ENCODE measurements around the gene CCDC38. TPM values are rescaled to one million over a fixed set of nuclear protein-coding genes. Genes with fewer than 3 reads are reported as not detected.
"Not testable (repeated sequence)": the region's sequence is repeated elsewhere in the genome, so short reads cannot be mapped to it uniquely, and the experiment has no call there.

CCDC38 gene
- not detected for total RNA-seq
- long read RNA-seq: 0 reads

DNA sequence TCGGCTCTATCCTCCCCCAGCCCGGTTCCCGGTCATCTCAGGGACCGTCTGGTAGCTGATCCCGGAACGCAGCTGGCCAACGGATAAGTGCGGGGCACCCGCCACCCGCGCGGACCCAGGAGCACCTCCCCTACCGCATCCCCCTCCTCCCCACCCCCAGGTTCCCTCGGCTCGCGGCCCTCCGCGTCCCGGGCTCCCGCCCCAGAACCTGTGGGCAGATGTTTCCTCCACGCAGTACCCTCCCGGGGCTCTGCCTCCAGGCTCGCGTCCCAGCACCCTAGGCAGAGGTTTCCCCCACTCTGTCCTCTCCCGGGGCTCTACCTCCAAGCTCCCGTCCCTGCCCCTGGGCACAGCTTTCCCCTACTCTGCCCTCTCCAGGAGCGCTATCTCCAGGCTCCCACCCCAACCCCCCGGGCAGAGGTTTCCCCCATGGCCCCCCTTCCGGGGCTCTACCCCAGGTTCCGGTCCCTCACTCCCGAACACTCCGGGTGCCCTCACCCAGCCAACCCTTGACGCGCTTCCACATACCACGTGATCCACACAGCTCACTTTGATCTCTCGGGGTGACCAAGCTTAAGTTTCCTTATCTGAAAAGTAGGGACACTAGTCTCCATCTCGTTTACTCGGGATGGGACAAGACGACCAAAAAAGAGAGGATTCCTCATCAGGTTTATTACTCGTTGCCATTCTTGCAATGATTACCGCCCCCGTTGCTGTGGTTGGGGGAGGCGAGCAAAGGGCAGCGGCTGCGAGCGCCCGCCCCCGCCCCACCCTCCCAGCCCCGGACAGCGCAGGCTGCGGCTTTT lies at the start of gene CCDC38:
CCDC38 (minus strand) TSS at position 91 of the 806 bp plus-strand sequence. CDS start 6,105 bp downstream, outside the sequence.
- intact Hi-C loops (cut with DNase I): no loop called here
- ATAC-seq: peak; percentile 97
- peak; percentile 86 for DNase-seq (ENCODE audit: missing footprints)

DNA sequence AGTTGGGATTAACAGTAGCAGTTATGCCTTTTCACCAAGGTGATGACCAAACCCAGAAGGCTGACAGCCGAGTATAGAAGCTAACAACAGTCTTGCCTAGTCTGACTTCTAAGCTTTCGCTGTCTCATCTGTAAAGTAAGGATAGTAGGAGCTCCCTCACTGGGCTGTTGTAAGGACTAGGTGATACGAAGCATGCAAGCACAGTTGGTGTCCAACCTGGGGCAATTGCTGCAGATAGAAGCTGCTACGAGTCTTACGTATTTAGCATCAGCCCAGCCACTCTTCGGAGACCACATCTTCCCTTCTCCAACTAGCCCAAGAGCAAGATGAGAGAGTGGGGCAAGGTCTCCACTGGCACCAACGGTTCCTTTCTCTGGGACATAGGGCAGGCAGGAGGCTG lies 47.7 kb upstream of the CCDC38 start:
- ATAC-seq (no peak), DNase-seq (ENCODE audit: missing footprints) (no peak)
- intact Hi-C loops (cut with DNase I): no loop called here

DNA sequence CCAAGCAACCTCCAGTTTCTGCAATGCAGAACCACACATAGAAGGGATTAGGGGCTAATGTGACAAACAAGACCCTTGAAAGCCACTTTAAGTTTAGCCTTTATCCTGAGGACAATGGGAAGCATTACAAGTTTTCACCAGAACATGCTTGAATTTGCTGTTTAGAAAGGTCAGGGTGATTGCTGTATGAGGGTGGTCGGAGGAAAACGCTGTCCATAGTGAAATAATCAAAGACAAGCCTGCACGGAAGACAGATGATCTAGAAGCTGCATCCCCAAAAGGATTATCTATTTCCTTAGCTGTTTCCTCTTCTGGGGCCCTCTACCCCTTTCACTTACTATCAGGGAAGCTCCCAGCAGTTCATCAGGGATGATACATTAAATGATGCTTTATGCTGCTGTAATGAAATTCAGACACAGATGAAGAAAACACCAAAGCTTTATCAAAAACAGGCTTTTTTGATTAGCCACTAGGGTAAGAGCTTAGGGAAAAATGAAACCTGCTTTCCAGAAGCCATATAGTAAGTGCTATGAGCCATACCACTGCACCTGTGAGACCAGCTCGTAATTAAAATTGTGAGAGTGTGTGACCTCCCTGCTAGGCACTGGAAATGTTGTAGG lies 47.2 kb upstream of the CCDC38 start:
- DNase-seq (ENCODE audit: missing footprints) (no peak), ATAC-seq (no peak)
- intact Hi-C loops (cut with DNase I): no loop called here

DNA sequence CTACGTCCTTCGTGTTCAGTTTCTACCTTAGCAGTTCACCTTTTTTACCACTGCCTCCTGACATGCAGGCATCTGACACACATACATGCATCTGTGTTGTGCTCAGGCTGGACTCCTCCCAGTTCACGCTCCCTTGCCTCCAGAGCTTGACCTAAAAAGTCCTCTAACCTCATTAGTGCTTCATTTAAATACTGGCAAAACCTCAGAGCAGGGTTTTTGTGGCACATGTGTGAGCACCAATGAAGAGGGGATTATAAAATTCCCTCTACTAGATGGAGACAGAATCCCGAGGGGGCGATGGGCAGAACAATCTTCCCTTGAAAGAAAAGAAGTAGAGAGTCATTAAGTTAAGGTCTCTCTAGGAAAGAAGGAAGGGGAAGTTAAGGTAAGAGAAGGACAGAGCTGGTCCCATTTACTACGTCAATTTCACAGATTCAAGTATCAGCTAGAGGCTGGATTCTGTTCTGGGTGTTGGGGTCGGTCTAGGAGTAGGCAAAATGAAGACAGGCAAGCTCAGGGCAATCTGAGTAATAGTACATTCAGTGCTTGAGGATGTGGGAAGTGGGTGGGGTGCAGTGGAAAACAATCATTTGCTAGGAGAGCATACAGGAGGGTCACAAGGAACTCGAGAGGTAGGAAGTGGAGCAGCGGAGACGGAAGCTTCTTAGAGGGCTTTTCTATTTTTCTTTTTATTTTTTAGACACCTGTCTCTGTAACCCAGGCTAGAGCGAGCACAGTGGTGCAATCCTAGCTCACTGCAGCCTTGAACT lies 46.3 kb upstream of the CCDC38 start:
- DNase-seq (ENCODE audit: missing footprints): no peak
- no peak for ATAC-seq
- intact Hi-C loops (cut with DNase I): no loop called here

DNA sequence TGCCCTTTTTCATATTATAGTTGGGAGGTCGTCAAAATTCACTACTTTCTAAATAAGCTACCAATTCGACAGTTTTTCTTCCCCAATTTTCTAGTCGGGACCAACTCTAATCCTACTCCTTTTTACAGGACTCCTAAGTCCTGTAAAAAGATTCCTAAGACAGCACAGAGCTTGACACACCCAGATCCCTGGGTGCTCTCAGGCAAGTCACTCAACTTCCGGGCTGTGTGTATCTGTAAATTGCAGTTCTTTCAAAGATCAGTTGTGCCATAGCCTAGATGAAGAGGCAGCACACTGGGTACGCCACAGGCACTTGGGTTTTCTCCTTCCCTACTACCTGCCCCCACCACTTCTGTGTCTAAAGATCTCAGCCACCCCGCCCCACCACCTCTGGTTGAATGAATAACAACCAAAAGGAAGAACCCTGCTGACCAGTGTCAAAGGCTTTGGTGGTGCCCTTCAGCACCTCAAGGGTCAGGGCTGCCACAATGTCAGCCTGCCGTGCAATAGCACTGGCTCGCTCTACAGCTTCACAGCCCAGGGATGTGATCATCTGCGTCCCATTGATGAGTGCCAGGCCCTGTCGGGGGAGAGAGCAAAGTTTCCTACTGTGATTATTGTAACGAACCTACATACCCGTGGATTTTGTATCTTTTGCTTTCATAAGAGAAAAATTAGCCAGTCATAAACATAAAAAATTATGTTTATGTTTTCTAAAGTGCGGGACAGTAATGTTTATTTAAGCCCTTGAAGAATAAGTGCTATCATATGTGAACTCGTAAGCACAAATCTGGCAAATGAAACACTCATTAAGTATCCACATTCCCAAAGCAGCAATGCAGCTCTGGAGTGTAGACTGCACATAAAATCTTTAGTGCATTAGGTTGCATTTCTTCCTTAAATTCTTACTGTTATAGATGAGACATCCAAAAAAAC lies 44.5 kb upstream of the CCDC38 start:
- ATAC-seq (no peak), DNase-seq (ENCODE audit: missing footprints) (no peak)
- intact Hi-C loops (cut with DNase I): no loop called here

DNA sequence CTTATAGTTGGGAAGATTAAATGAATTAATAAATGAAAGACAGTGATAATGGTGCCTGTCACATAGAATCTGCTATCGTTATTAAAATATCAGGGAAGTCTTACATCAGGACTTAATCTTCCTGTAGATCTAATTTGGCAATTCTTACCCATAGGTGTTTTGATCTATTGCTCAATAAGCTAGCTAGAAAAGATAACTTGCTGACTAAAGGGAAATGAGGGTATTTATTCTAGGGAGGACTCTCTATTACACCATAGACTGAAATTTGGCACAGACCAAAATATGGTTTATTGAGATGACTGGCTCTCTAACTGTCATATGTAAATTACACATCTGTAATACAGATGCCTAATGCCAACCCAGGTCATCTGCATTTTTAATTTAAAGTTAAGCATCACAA lies 42.3 kb upstream of the CCDC38 start:
- ATAC-seq (no peak), DNase-seq (ENCODE audit: missing footprints) (no peak)
- intact Hi-C loops (cut with DNase I): no loop called here

DNA sequence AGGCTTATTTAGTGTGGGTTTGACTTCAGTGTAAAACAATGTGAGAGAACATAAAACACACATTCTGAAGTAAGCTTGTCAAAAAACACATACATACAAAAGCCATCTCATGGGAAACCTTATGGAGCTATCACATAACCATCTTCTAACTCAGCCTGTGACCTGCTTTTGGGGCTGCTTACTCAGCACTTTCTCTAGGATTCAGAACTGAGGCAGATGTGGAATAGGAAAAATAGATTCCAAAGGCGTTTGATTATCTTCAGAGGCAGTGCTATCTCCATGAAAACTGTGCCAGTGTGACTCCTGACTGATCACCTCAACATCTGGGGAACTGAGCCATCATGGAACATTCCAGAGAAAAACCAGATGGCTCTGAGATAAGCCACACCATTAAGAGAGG lies 40.2 kb upstream of the CCDC38 start:
- DNase-seq (ENCODE audit: missing footprints): no peak
- ATAC-seq: no peak
- intact Hi-C loops (cut with DNase I): no loop called here

DNA sequence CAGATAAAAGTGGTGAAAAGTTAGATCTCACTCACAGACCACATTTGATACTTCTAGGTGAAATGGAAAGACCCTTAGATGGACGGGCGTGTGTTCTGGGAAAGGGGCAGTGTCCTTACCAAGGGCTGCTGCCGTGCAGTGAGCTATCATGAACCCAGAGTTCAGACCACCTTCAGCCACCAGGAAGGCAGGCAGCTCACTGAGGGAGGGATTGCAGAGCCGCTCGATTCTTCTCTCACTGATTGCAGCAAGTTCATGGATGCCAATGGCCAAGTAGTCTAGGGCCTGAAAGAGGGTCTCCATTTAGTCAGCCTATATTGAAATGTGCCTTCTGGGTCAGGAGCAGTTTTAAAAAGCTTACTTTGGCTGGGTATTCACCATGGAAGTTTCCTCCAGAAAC lies 38.0 kb upstream of the CCDC38 start:
- no peak for ATAC-seq
- intact Hi-C loops (cut with DNase I): no loop called here
- DNase-seq (ENCODE audit: missing footprints): no peak

DNA sequence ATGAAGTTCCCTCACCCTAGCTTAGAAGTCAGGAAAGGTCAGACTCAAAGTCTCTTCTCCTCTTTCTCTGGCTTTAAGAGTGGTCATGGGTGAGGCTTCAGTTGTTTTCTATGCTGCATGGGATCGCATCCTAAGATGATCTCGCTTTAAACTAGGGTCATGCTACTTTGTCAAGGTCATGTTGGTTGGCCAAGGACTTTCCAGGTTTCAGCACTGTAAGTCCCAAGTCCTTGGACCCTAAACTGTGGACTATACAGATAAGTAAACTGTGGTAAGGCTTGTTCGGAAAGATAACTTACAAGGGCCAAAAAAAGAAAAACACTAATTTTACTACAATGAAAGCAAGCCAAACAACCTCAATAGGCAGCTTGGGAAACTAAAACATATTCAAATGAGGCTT lies 36.4 kb upstream of the CCDC38 start:
- ATAC-seq: no peak
- no peak for DNase-seq (ENCODE audit: missing footprints)
- intact Hi-C loops (cut with DNase I): no loop called here

DNA sequence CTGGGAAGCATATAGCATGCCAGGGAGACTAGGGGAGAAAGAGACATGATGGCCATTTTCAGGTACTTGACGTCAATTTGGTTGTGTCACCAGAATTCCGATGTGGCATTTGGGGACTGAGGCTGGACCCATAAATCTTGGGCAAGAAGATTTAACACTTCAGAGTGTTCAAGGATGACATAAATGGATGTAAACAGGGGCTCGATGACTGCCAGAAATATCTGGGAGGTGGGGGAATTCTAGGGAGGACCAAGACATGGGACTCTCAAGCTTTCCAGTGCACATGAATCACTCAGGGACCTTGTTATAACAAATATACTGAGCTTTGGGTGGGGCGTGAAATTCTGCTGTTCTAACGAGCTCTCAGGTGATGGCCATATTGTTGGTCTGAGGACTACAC lies 35.9 kb upstream of the CCDC38 start:
- DNase-seq (ENCODE audit: missing footprints) (no peak), ATAC-seq (no peak)
- intact Hi-C loops (cut with DNase I): no loop called here

DNA sequence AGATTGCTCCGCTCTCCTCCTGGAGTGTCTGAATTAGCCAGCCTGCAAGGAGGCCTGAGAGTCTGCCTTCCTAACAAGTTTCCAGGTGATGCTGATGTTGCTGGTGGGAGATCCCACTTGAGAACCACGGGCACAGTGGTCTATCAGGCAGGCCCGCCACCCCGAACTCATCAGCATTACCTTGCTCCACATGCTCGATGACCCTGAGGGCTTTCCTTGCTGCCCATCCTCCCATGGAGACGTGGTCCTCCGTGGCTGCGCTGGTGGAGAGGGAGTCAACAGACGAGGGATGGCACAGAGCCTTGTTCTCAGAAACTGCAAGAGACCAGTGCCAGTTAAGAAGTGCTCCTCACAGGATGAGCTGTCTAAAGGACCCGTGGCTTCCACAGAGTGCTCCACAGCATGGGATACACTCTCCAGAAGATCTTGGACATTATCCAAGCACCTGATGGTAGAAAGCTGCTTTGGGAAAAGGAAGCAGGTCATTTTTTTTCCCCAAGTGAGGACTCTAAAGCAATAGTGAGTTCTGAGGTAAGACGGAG lies 35.4 kb upstream of the CCDC38 start:
- intact Hi-C loops (cut with DNase I): no loop called here
- DNase-seq (ENCODE audit: missing footprints) (no peak), ATAC-seq (no peak)

DNA sequence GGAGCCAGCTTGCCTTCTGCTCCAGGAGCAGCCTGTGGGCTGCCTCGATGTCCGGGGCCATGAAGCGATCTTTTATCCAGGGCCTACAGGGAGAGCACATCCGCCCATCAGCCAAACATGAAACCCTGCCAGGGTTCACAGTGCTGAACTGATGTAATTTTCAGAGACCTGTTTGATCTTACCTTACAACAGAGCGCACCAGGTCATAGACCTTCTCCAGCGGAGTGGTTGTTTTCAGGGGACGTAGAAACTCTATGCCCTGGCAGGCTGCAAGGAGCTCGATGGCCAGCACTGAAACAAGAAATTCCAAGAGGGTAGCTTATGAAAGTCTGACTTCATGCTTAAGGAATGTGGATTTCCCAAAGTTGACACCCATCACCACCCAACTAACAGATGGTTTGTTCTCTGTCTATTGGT lies 34.0 kb upstream of the CCDC38 start:
- DNase-seq (ENCODE audit: missing footprints): no peak
- no peak for ATAC-seq
- intact Hi-C loops (cut with DNase I): no loop called here

DNA sequence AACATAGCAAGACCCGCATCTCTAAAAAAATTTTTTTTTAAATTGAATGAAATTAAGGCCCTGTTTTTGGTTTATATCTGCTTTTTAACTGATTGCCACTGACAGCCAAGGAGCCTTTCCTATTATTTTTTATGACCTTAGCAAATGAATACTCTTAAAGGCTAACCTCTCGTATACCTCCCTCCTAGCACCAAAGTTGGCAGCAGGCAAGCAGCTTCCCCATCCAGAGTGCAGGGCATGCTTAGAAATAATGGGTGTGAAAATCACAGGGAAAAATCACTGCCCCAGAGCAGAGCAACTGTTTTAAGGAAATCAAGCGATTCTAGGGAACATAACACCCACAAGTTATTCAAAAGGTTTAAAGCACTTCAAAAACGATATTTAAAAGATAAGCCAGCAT lies 33.1 kb upstream of the CCDC38 start:
- intact Hi-C loops (cut with DNase I): no loop called here
- no peak for DNase-seq (ENCODE audit: missing footprints)

DNA sequence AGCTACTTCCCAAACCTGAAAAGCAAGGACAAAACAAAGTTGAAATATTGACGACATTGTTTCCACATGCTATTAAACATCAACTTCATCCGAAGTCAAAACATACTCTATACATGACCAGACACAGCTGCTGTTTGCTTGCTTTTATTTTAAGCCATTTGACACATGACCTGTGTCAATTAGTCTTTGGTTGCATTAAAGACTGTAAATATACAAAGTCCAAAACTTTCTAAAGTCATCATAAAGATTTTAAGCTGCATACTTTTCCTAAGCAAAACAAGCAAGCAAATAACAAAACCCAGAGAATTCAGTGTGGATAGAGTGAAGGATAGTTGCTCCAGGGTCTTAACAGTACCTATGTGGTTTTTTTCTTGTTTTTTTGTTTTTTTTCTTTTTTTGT lies 31.9 kb upstream of the CCDC38 start:
- DNase-seq (ENCODE audit: missing footprints): no peak
- ATAC-seq: no peak
- intact Hi-C loops (cut with DNase I): no loop called here

More for the DNA sequence above, 33.1 kb upstream of the CCDC38 start:
- ATAC-seq: no peak

DNA sequence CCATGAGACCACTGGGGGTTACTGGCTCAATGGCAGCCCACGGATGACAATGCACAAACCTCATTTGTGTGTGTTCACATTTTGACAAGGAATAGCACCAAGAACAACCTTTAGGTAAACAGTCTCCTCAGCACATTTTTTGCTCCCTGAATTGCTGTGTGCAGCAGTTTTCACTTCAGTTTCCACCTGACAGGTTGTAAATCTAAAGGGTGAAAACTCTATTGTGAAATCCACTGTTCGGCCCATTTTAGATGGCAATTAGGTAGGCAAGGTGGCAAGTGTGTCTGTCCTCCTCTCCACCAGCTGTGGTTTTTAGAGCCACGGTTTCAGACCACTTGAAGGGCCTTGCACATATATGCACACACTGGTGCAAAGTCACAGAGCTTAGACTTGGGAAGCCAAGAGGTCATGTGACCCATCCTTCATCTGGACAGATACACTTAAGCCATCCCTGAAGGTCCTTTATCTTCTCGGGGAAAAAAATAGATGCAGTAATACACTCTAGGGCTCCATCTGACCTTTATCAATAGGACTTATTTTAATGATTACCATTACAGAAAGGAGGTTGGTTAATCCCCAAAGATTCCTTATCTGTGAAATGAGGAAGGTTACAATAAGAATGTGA lies 30.5 kb upstream of the CCDC38 start:
- intact Hi-C loops (cut with DNase I): no loop called here
- DNase-seq (ENCODE audit: missing footprints) (no peak), ATAC-seq (no peak)

DNA sequence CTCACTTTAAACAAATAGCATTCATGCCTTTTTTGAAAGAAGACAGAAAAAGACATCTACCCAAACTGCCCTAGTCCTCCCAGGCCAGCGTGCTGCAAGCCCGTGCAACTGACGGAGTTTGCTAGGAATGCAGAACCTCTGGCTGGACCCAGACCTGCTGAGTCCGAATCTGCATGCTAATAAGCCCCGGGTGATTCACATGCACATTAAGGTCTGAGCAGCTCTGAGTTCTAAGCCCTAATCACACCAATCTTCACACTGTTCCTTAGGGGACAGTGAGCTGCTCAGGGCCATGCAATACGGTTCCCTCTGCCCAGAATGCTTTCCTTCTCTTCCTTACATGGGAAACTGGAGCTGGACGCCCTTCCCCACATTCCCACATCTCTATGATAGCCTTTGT lies 28.5 kb upstream of the CCDC38 start:
- no peak for DNase-seq (ENCODE audit: missing footprints)
- intact Hi-C loops (cut with DNase I): no loop called here
- no peak for ATAC-seq

DNA sequence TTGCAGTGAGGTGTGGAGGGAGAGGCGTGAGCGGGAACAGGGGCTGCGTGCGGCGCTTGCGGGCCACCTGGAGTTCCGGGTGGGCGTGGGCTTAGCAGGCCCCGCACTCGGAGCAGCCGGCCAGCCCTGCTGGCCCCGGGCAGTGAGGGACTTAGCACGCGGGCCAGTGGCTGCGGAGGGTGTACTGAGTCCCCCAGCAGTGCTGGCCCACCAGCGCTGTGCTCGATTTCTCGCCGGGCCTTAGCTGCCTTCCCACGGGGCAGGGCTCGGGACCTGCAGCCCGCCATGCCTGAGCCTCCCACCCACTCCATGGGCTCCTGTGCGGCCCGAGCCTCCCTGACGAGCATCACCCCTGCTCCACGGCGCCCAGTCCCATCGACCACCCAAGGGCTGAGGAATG lies 26.7 kb upstream of the CCDC38 start:
- ATAC-seq; DNase-seq (ENCODE audit: missing footprints); intact Hi-C loops (cut with DNase I): not testable (repeated sequence)

DNA sequence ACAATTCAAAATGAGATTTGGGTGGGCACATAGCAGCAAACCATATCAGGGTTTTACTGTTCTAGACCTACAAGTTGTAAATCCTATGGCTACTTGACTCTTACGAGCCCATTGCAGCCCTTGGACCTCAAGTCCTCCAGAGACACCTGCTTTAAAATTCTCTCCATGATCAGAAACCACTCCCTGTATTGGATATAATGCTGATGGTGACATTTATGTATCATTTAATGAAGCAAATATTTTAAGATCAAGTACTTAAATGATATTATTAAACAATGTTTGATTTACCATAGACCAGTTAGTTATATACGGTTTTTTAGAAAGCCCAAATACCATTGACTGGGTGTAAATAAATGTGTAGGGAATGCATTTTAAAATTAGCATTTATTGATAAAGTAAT lies 24.9 kb upstream of the CCDC38 start:
- ATAC-seq (no peak), DNase-seq (ENCODE audit: missing footprints) (no peak)
- intact Hi-C loops (cut with DNase I): no loop called here

All from Right ventricle myocardium inferior (tissue), 1 donor.